ENCODE measurements around the gene FAM135A. TPM values are rescaled to one million over a fixed set of nuclear protein-coding genes. Genes with fewer than 3 reads are reported as not detected.

FAM135A gene
- total and polyA plus RNA-seq, 2 of the 4 experiments (the other 2 are of a cell fraction), result 2.2 to 7.9 TPM

GRCh38 chr6:70423189-70424134 is 10.2 kb downstream of the FAM135A start:
- intact Hi-C loops (cut with micrococcal nuclease) (no loop called here), dilution Hi-C loops (cut with HindIII; ENCODE audit: low sequenced_read_pairs, unreplicated experiment) (no loop called here), in situ Hi-C loops (cut with MboI; ENCODE audit: low sequenced_read_pairs) (no loop called here)
- Histone ChIP-seq H2AFZ (replicated peaks; ENCODE audit: low read length, poor library complexity) (no peak overlapping the region), H3K9me3 (ENCODE audit: control insufficient read depth, insufficient read depth, low read length) (no peaks in the 10 kb centered on the region), H2AK5ac (ENCODE audit: low read depth, low read length) (no peak overlapping the region), H2BK15ac (ENCODE audit: low read depth, low read length) (no peak overlapping the region), H3K4ac (ENCODE audit: low read depth, low read length) (no peak overlapping the region), H4K5ac (ENCODE audit: low read depth, low read length) (no peak overlapping the region), H4K20me1 (ENCODE audit: insufficient read depth, low read length) (no peaks in the 10 kb centered on the region), H2BK120ac (ENCODE audit: low read depth, low read length) (no peak overlapping the region), H3K4me3 (ENCODE audit: insufficient read depth, low read depth, low read length) (no peak overlapping the region), H3K56ac (ENCODE audit: extremely low read depth, insufficient read depth, low read length) (no peak overlapping the region), H3K23ac (ENCODE audit: low read depth, low read length) (no peak overlapping the region), H3K14ac (replicated peaks; ENCODE audit: low read depth, low read length) (no peak overlapping the region), H3K18ac (ENCODE audit: low read depth, low read length) (no peak overlapping the region), H4K91ac (ENCODE audit: insufficient read depth, low read depth, low read length) (no peak overlapping the region), H3K27ac (ENCODE audit: insufficient read depth, low read length) (no peak overlapping the region), H2BK5ac (ENCODE audit: low read depth, low read length, poor library complexity, severe bottlenecking) (no peak overlapping the region), H4K8ac (ENCODE audit: low read depth in 2 of 2, low read length in 2 of 2) (no peak overlapping the region), H3K36me3 (ENCODE audit: control insufficient read depth, insufficient read depth, low read length) (peaks cover 5% of the 10 kb centered on the region), H2BK20ac (ENCODE audit: low read depth, low read length) (no peak overlapping the region), H2AK9ac (replicated peaks; ENCODE audit: low read depth, low read length, poor library complexity) (no peak overlapping the region), H3K4me1 (ENCODE audit: control insufficient read depth, insufficient read depth, low read length) (no peaks in the 10 kb centered on the region; the same call in 1 of the 2 replicates), H3K4me2 (ENCODE audit: low read depth, low read length) (peak overlapping the region; percentile 37), H3K27me3 (ENCODE audit: control insufficient read depth, insufficient read depth, low read length) (no peaks in the 10 kb centered on the region), H3K9me1 (ENCODE audit: insufficient read depth, low read length) (no peaks in the 10 kb centered on the region), H3K79me1 (ENCODE audit: low read depth in 1 of 2, low read length in 2 of 2) (peaks cover 0 to 9% of the 10 kb centered on the region in 2 experiments; a peak in 1 of 4 replicates), H3K9ac (ENCODE audit: low read depth, low read length) (no peak overlapping the region)
- peak; percentile 39 for DNase-seq
- WGBS, 2 experiments (ENCODE audit: extremely low coverage in 2 of 2, insufficient read length in 1 of 2), result 100% methylated on average over 1 of the region's 5 CpGs; no CpG with 5 or more reads in 1 of the 2 experiments
- peak; percentile 92 for ATAC-seq (ENCODE audit: low read depth)
- no TSS peak for BruUV-seq (replicated peaks)
- ChIA-PET POLR2A (ENCODE audit: unreplicated experiment) (no interaction called here), CTCF (no interaction called here)
- 0 out of 2 replicates have a peak, but pooled peaks have one; percentile 11 for TF ChIP-seq CEBPB (IDR thresholded peaks at IDR 0.05; ENCODE audit: low read depth, low read length)
- no peak for TF ChIP-seq MXI1 (IDR thresholded peaks at IDR 0.05; ENCODE audit: borderline replicate concordance, low read depth, low read length)
- no peak for TF ChIP-seq NFE2L2 (IDR thresholded peaks at IDR 0.05; ENCODE audit: low read depth, low read length)

Measured in IMR-90 (cell line).